Coronary artery (tissue), 2 donors: ENCODE results near the gene FAH.

ENCODE experiments used
- DNase-seq: peaks from one replicate; pipeline ENCODE4 v3.0.0-alpha.2; 2017; ENCODE audit warnings: low spot score
- H3K27ac ChIP-seq, 2 donors: fragments of 200-600 bp; sonication (generic); one replicate each; pipeline ENCODE4 v1.5.1; 2016 to 2019
- H3K4me3 ChIP-seq: fragments of 200-600 bp; sonication (generic); 2 replicates; pipeline ENCODE4 v1.5.1; 2016; ENCODE audit warnings: mild to moderate bottlenecking, moderate library complexity
- TF ChIP-seq, protein P1 (sequence below): fragments of 200-600 bp; sonication (generic); IDR thresholded peaks from one replicate; pipeline ENCODE4 v1.5.1; 2019; ENCODE audit warnings: antibody characterized with exemption

Gene FAH

DNA sequence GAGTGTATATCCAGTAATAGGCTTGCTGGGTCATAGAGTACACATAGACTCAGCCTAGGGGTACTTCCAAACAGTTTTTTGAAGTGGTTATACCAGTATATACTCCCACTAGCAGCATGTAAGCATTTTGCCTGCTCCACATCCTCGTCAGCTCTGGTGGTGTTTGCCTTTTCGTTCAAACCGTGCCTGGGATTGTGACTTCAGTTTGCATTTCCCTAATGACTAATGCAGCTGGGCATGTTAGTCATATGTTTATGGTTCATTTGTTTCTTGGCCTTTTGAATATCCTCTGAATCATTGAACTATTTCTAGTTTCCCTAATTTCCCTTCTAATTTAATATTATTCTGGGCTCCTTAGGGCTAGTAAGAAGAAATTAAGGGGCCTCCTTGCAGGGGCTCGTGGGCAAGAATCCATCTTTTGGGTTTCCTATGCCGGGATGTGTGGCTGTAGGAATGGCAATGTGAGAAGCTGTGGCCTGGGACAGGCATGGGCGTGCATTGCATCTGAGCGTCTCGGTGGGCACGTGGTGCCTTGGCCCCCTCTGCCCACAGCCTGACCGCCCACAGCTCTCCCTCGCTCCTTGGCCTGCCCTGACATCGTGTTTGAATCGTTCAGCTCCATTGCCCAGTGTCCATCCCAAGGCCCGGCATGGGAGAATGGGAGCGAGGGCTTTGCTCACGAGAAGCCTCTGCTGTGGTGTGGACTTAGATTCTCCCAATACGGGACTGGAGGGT is 26.4 kb downstream of the FAH start:
- no peak for DNase-seq
- Histone ChIP-seq H3K4me3 (peak overlapping the region; percentile 32), H3K27ac (peak overlapping the region; percentile 35 to 82)
- TF ChIP-seq, protein P1, sequence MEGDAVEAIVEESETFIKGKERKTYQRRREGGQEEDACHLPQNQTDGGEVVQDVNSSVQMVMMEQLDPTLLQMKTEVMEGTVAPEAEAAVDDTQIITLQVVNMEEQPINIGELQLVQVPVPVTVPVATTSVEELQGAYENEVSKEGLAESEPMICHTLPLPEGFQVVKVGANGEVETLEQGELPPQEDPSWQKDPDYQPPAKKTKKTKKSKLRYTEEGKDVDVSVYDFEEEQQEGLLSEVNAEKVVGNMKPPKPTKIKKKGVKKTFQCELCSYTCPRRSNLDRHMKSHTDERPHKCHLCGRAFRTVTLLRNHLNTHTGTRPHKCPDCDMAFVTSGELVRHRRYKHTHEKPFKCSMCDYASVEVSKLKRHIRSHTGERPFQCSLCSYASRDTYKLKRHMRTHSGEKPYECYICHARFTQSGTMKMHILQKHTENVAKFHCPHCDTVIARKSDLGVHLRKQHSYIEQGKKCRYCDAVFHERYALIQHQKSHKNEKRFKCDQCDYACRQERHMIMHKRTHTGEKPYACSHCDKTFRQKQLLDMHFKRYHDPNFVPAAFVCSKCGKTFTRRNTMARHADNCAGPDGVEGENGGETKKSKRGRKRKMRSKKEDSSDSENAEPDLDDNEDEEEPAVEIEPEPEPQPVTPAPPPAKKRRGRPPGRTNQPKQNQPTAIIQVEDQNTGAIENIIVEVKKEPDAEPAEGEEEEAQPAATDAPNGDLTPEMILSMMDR = no peak

DNA sequence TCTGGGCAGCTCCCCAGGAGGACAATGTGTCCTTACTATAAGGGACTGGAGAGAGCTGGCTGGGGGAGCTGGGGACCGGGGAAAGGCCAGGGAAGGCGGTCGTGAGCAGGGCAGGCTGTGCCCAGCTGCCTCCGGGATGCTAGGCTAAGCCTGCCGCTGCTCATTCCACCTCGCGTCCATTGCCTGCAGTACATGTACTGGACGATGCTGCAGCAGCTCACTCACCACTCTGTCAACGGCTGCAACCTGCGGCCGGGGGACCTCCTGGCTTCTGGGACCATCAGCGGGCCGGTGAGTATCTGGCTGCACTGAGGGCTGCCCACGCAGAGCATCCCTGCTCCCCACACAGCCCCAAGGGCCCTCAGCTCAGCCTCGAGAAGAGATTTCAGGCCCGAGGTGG is 27.1 kb downstream of the FAH start:
- Histone ChIP-seq H3K4me3 (no peak overlapping the region), H3K27ac (peak overlapping the region; percentile 35 to 82)
- DNase-seq = no peak
- TF ChIP-seq, protein P1 = no peak

DNA sequence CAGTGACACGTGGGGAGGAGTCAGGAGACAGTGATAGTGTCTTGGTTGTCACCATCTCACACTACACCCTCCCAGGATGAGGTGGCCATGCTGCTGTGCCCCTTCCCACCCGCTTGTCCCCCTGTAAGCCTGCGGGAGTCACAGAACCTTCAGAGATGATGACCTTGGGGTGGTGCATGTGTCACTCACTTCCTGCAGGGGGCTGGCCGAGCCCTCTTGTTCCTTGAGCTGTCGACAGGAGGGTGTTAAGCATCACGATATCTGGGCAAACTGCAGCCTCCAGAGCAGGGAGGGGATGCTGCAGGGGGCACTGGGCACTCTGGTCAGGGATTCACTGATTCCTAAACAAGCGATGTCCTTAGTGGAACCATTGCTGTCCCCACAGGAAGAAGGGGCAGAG is 27.7 kb downstream of the FAH start:
- H3K4me3 ChIP-seq = no peak overlapping the region
- DNase-seq = no peak
- H3K27ac ChIP-seq = no peak overlapping the region
- TF ChIP-seq, protein P1 = no peak

DNA sequence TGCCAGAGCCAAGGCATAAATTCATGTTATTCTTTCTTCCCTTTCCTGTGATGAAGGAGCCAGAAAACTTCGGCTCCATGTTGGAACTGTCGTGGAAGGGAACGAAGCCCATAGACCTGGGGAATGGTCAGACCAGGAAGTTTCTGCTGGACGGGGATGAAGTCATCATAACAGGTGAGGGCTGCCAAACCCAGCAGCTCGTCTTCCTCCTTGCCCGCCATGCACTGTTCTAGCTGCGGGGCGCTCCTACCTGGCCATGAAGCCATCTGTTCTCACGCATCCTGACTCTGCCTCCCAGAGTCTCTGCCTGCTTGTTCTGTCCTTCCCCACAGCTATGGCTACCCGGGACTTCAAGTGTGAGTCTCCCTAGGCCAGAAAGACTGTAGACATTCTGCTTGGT is 28.2 kb downstream of the FAH start:
- H3K27ac ChIP-seq = no peak overlapping the region
- TF ChIP-seq, protein P1 = no peak
- no peak overlapping the region for H3K4me3 ChIP-seq
- no peak for DNase-seq

DNA sequence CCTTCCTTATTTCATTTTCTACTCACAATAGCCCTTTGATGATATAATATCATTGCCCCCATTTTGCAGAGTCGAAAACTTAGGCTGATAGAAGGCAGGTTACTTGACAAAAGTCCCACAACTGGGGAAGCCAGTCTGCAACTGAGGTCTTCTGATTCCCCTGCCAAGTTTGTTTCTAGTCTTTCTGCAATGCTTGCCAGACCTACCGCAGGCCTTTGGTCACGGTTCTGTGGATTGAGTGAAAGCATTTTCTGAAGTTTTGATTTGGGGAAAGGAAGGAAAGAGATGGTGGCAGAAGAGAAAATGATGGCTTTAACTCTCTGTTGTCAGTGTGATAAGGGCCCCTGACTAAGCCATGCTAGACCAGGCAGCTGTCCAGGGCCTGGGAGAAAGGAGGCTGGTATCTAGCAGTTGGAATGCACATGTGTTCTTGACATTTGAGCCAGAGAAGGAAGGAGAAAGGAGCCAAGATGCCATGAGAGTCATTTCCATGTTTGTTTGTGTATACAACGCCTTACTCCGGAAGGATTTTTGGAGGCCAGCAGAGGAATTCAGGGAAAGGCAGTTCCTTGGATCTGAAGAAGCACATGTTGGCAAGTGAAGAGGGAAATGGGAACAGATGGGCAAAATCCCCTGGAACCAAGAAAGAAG is 29.9 kb downstream of the FAH start:
- DNase-seq = no peak
- Histone ChIP-seq H3K27ac (peak overlapping the region in 1 of 2 donors; percentile 40), H3K4me3 (no peak overlapping the region)
- TF ChIP-seq, protein P1 = no peak

DNA sequence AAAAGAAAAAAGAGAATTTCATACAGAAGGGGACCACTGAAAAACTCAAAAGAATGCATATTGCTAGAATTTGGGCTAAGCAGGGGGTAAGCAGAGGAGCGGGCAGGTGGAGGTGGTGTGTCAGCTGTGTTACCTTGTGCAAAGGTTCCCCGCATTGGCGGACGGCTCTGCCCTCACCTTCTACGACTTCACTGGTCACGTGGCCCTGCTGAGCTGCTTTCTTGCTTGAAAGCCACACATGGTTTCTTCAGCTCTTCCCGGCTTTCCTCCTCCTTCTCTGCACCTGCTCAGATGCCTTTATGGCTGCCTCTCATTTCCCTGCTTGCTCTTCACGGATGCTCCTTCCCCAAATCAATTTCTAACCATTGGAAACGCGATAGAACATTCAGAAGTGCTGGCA is 30.5 kb downstream of the FAH start:
- Histone ChIP-seq H3K27ac (no peak overlapping the region), H3K4me3 (no peak overlapping the region)
- no peak for DNase-seq
- TF ChIP-seq, protein P1 = no peak

DNA sequence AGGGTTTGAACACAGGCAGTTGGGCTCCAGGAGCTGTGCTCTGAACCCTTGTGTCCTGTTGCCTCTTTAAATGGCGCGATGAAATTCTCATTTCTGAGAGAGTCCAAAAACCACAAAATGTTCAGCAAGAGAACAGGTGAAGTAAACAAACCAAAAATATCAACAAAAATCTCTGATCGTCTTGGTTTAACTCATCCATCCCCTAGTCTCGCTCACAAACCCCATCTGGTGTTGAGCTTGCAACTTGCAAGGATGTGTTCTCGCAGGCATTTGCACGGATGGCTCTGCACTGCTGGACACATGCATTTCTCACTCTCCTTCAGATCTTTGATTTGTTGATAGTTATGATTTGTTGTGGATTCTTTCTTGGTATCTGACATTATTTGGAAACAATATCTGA is 31.1 kb downstream of the FAH start:
- Histone ChIP-seq H3K27ac (no peak overlapping the region), H3K4me3 (no peak overlapping the region)
- DNase-seq = no peak
- TF ChIP-seq, protein P1 = no peak
